Neural crest cell (in vitro differentiated cells): ENCODE results near the gene ASTN1. TPM values are rescaled to one million over a fixed set of nuclear protein-coding genes. Genes with fewer than 3 reads are reported as not detected.
A peak's percentile ranks its signal among the peaks of the same experiment; 100 is the strongest.

Experiments
- DNase-seq: peaks from one replicate; pipeline ENCODE4 v3.0.0; 2021; ENCODE audit warnings: low read depth, mixed read lengths, low spot score
- H3K27ac Mint-ChIP-seq: one replicate; pipeline ENCODE4 v1.8.0; 2021; ENCODE audit warnings: mild to moderate bottlenecking, mixed read lengths; ENCODE audit not compliant: unreplicated experiment
- H3K27me3 Mint-ChIP-seq: 2 replicates; pipeline ENCODE4 v1.8.0; 2021; ENCODE audit warnings: low read depth, mild to moderate bottlenecking, mixed read lengths
- H3K36me3 Mint-ChIP-seq: 2 replicates; pipeline ENCODE4 v1.8.0; 2021; ENCODE audit warnings: low read depth, mild to moderate bottlenecking, mixed read lengths
- H3K4me1 Mint-ChIP-seq: 2 replicates; pipeline ENCODE4 v1.8.0; 2021; ENCODE audit warnings: mixed read lengths
- H3K4me3 Mint-ChIP-seq: one replicate; pipeline ENCODE4 v1.8.0; 2021; ENCODE audit warnings: mild to moderate bottlenecking, mixed read lengths
- H3K9me3 Mint-ChIP-seq: 2 replicates; pipeline ENCODE4 v1.8.0; 2021; ENCODE audit warnings: mixed read lengths
- CTCF ChIP-seq: fragments of 200-600 bp; sonication (generic); conservative IDR thresholded peaks from 2 replicates; pipeline ENCODE4 v1.5.0; 2021; ENCODE audit warnings: antibody characterized with exemption, mild to moderate bottlenecking
- total RNA-seq: library from RNA; stranded (reverse); gene quantifications from 2 replicates; pipeline ENCODE4 v1.2.1, GENCODE V29; 2021

The ASTN1 gene
- total RNA-seq, 1 donor from 2014 or later: 21.8 TPM

GRCh38 chr1:176843352-176844297, 320.9 kb downstream of the ASTN1 start:
- peak; percentile 28 for DNase-seq
- peak; percentile 72 for TF ChIP-seq CTCF
- Mint-ChIP-seq H3K4me3 (no peak overlapping the region), H3K36me3 (no peaks in the 10 kb centered on the region), H3K27me3 (peaks cover 3% of the 10 kb centered on the region), H3K4me1 (peaks cover 4% of the 10 kb centered on the region), H3K9me3 (peaks cover 2% of the 10 kb centered on the region), H3K27ac (no peak overlapping the region)

- H3K4me3 Mint-ChIP-seq: no peak overlapping the region
- H3K27me3 Mint-ChIP-seq: peaks cover 3% of the 10 kb centered on the region
- TF ChIP-seq CTCF: no peak
- no peaks in the 10 kb centered on the region for H3K36me3 Mint-ChIP-seq
- no peak for DNase-seq
- peaks cover 2% of the 10 kb centered on the region for H3K9me3 Mint-ChIP-seq
- H3K27ac Mint-ChIP-seq: no peak overlapping the region
- peaks cover 4% of the 10 kb centered on the region for H3K4me1 Mint-ChIP-seq
Measured at GRCh38 chr1:176841238-176841637, 323.3 kb downstream of the ASTN1 start.

GRCh38 chr1:176839216-176839615, 325.3 kb downstream of the ASTN1 start:
- TF ChIP-seq CTCF: no peak
- no peak for DNase-seq
- Mint-ChIP-seq H3K4me1 (peaks cover 4% of the 10 kb centered on the region), H3K27me3 (no peaks in the 10 kb centered on the region), H3K4me3 (no peak overlapping the region), H3K9me3 (peaks cover 2% of the 10 kb centered on the region), H3K36me3 (no peaks in the 10 kb centered on the region), H3K27ac (no peak overlapping the region)

GRCh38 chr1:176838276-176838995, 326.1 kb downstream of the ASTN1 start:
- no peak for TF ChIP-seq CTCF
- no peaks in the 10 kb centered on the region for H3K9me3 Mint-ChIP-seq

GRCh38 chr1:176837708-176838107, 326.8 kb downstream of the ASTN1 start:
- TF ChIP-seq CTCF: no peak
- H3K36me3 Mint-ChIP-seq: no peaks in the 10 kb centered on the region
- no peaks in the 10 kb centered on the region for H3K27me3 Mint-ChIP-seq
- no peak overlapping the region for H3K27ac Mint-ChIP-seq
- H3K9me3 Mint-ChIP-seq: no peaks in the 10 kb centered on the region
- no peak for DNase-seq
- H3K4me3 Mint-ChIP-seq: no peak overlapping the region
- peaks cover 4% of the 10 kb centered on the region for H3K4me1 Mint-ChIP-seq

More at GRCh38 chr1:176838276-176838995, 326.1 kb downstream of the ASTN1 start:
- Mint-ChIP-seq H3K4me1 (peaks cover 4% of the 10 kb centered on the region), H3K27ac (no peak overlapping the region), H3K27me3 (no peaks in the 10 kb centered on the region), H3K36me3 (no peaks in the 10 kb centered on the region), H3K4me3 (no peak overlapping the region)
- no peak for DNase-seq
